Measurements from ENCODE around the gene AADACL4. TPM values are rescaled to one million over a fixed set of nuclear protein-coding genes. Genes with fewer than 3 reads are reported as not detected.
A peak's percentile ranks its signal among the peaks of the same experiment; 100 is the strongest.

Gene AADACL4
- total RNA-seq: not detected

DNA sequence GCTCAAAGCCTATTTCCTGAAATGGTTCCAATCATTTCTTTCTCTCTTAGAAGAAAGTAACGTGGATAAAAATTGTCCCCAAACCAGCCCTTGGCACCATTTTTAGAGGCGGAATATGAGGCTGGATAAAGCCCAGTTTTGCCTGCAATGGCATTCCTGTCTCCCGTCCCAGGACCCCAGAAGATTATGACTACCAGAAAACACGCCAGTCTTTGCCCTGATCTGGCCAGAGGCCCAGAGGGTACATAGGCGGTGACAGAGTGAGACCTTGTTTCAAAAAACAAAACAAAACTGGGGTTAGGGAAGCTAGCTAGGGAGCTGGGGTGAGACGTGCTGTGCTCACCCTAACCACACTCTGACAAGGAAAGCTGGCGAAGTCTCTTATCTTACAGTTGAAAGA lies at the start of gene AADACL4:
Gene AADACL4, plus strand, starts transcription at position 301 of the 400 bp plus-strand sequence. CDS start 462 bp downstream, outside the sequence.
- Mint-ChIP-seq H3K4me3 (no peak within 1 kb of the TSS), H3K9me3 (peaks cover 23% of the 10 kb centered on the region), H3K36me3 (no peaks in the 10 kb centered on the region), H3K27ac (no peak within 1 kb of the TSS), H3K4me1 (no peaks in the 10 kb centered on the region), H3K27me3 (peaks cover 19% of the 10 kb centered on the region)
- POLR2A ChIA-PET: no interaction called here
- ATAC-seq (ENCODE audit: low read depth): no peak
- no peak for DNase-seq

DNA sequence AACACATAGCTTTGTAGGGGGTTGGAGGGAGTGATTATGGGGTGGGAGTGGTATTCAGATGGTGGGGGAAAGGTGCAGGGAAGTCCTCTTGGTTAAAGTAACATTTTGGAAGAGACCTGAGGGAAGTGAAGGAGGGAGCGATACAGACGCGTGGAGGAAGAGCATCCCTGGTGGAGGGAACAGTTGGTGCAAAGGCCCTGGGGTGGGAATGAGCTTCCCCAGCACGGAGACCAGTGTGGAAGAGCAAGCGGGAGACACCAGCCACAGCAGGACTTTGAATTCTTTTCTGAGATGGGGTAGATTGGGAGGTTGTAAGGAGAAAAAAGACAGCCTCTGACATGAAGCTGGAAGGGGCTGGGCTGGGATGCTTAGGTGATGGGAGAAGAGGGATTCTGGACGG lies 49.4 kb upstream of the AADACL4 start:
- Mint-ChIP-seq H3K27me3 (no peaks in the 10 kb centered on the region), H3K27ac (peak overlapping the region; percentile 89), H3K4me3 (peak overlapping the region; percentile 81), H3K4me1 (peaks cover 41% of the 10 kb centered on the region), H3K36me3 (peaks cover 32% of the 10 kb centered on the region), H3K9me3 (no peaks in the 10 kb centered on the region)
- DNase-seq: no peak
- no peak for ATAC-seq (ENCODE audit: low read depth)
- POLR2A ChIA-PET: interaction anchor here (0.8 to 1.5 kb wide), 3 partner anchors 20 to 84 kb away, joined by 3 to 9 read pairs (median 3); no protein-coding TSS in a partner anchor

GRCh38 chr1:12594966-12595756 lies 48.7 kb upstream of the AADACL4 start:
- ATAC-seq (ENCODE audit: low read depth) (peak; percentile 71), DNase-seq (peak; percentile 53)
- POLR2A ChIA-PET: interaction anchor here (0.8 to 1.7 kb wide), 5 partner anchors 9 to 85 kb away, joined by 3 to 9 read pairs (median 5); no protein-coding TSS in a partner anchor
- Mint-ChIP-seq H3K27me3 (no peaks in the 10 kb centered on the region), H3K36me3 (peaks cover 29% of the 10 kb centered on the region), H3K4me1 (peaks cover 47% of the 10 kb centered on the region), H3K27ac (peak overlapping the region; percentile 89), H3K9me3 (no peaks in the 10 kb centered on the region), H3K4me3 (peak overlapping the region; percentile 81)

GRCh38 chr1:12595757-12596006 lies 48.2 kb upstream of the AADACL4 start:
- Mint-ChIP-seq H3K9me3 (no peaks in the 10 kb centered on the region), H3K27me3 (no peaks in the 10 kb centered on the region), H3K4me3 (peak overlapping the region; percentile 62), H3K27ac (peak overlapping the region; percentile 12), H3K36me3 (peaks cover 27% of the 10 kb centered on the region), H3K4me1 (peaks cover 52% of the 10 kb centered on the region)
- POLR2A ChIA-PET: interaction anchor here (1.1 to 1.7 kb wide), 4 partner anchors 9 to 85 kb away, joined by 5 to 9 read pairs (median 6); no protein-coding TSS in a partner anchor
- no peak for DNase-seq
- peak; percentile 6 for ATAC-seq (ENCODE audit: low read depth)

DNA sequence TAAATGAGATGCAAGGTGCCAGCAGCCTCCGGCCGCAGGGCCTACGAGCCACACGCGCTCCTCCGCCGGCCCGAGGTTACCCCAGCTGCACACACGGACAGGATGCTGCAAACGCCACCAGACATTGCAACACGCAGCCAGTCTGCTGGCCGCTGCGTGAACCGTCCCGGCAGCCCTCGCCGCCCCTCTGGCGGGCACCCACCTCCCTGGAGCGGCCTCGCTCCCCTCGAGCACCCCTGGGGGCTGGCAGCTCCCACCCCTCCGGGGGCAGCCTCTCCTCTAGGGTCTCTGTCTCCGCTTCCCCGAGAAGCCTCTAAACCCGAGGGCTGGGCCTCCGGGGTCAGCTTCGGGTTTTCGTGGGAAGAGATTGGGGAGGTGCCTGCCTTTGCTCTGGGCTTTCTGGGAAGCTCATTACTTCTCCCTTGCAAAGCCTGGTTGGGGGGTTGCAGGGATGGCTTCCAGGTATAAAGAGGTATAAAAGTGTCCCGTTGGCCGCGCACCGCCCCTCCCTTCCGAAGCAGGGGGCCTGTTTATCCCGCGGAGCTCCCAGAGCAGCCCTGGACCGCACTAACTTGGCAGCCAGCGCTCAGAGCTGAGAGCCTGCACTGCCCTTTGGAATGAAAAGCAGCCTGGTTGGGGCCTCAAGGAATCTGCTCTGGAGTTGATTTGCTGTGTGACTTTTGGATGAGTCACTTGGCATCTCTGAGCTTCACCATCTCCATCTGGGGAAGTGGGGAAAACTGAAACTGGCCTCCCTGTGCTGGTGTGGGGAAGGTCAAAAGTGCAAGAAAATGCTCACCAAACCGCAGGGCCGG lies 47.7 kb upstream of the AADACL4 start:
- Mint-ChIP-seq H3K27me3 (no peaks in the 10 kb centered on the region), H3K9me3 (no peaks in the 10 kb centered on the region), H3K4me1 (peaks cover 54% of the 10 kb centered on the region), H3K4me3 (peak overlapping the region; percentile 40), H3K27ac (no peak overlapping the region), H3K36me3 (peaks cover 23% of the 10 kb centered on the region)
- DNase-seq: peak; percentile 48
- POLR2A ChIA-PET: interaction anchor here (0.8 to 1.7 kb wide), 6 partner anchors 8 to 121 kb away, joined by 4 to 9 read pairs (median 6); partner anchors contain the start of gene DHRS3
- peak; percentile 37 for ATAC-seq (ENCODE audit: low read depth)

DNA sequence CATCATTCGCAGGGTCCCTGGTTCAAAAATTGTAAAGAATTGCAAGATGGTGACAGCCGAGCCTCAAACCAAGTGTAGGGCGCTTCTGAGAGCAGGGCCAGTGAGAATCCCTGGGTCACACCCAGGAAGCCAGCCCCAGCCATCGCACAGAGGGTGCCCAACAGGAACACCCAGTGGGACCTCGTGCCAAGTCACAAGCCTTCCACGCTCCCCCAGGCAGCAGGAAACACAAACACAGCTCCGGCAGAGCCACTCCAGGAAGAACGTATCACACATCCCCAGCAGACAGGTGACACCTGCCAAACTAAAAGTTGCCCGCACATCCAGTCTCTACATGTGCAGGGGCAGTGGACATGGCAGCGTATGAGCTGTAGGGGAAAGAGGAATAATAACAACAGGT lies 46.1 kb upstream of the AADACL4 start:
- ATAC-seq (ENCODE audit: low read depth) (no peak), DNase-seq (no peak)
- H3K36me3 Mint-ChIP-seq: peaks cover 17% of the 10 kb centered on the region
- POLR2A ChIA-PET: interaction anchor here (1.6 kb wide), 1 partner anchor 18 kb away, joined by 7 read pairs; no protein-coding TSS in a partner anchor
- no peak overlapping the region for H3K4me3 Mint-ChIP-seq
- H3K27me3 Mint-ChIP-seq: no peaks in the 10 kb centered on the region
- H3K27ac Mint-ChIP-seq: peak overlapping the region; percentile 59
- H3K9me3 Mint-ChIP-seq: no peaks in the 10 kb centered on the region
- H3K4me1 Mint-ChIP-seq: peaks cover 60% of the 10 kb centered on the region

DNA sequence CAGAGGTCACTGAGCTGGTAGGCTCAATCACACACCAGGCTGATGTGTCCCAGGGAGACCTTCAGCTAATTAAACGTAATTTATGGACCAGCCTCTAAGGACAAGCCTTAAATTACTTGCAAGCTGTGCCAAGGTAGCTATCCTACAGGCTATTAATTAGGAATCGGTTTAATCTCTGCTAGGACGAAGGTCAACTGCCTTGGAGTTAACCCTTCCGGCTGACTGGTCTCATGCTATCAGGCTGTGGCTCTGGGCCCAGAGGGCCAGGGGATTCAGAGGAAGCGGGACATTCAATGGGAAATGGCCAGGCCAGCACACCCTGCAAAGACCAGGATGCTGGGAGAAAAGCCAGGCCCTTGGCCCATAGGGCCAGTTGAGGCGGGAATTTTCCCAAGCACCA lies 44.9 kb upstream of the AADACL4 start:
- Mint-ChIP-seq H3K27ac (no peak overlapping the region), H3K4me3 (no peak overlapping the region), H3K36me3 (peaks cover 13% of the 10 kb centered on the region), H3K9me3 (no peaks in the 10 kb centered on the region), H3K27me3 (no peaks in the 10 kb centered on the region), H3K4me1 (peaks cover 64% of the 10 kb centered on the region)
- POLR2A ChIA-PET: interaction anchor here (1.6 kb wide), 1 partner anchor 16 kb away, joined by 7 read pairs; no protein-coding TSS in a partner anchor
- no peak for ATAC-seq (ENCODE audit: low read depth)
- DNase-seq: no peak

- DNase-seq (no peak), ATAC-seq (ENCODE audit: low read depth) (no peak)
- Mint-ChIP-seq H3K27me3 (no peaks in the 10 kb centered on the region), H3K36me3 (peaks cover 14% of the 10 kb centered on the region), H3K9me3 (no peaks in the 10 kb centered on the region), H3K4me3 (no peak overlapping the region), H3K4me1 (peaks cover 64% of the 10 kb centered on the region), H3K27ac (peak overlapping the region; percentile 8)
- POLR2A ChIA-PET: no interaction called here
Measured at GRCh38 chr1:12599657-12600056, 44.2 kb upstream of the AADACL4 start.

GRCh38 chr1:12600335-12600734 lies 43.5 kb upstream of the AADACL4 start:
- Mint-ChIP-seq H3K27ac (no peak overlapping the region), H3K4me1 (peaks cover 66% of the 10 kb centered on the region), H3K4me3 (no peak overlapping the region), H3K9me3 (no peaks in the 10 kb centered on the region), H3K27me3 (no peaks in the 10 kb centered on the region), H3K36me3 (peaks cover 15% of the 10 kb centered on the region)
- ATAC-seq (ENCODE audit: low read depth): no peak
- POLR2A ChIA-PET: interaction anchor here (0.6 to 7.3 kb wide), 2 partner anchors 17 to 98 kb away, joined by 3 to 98 read pairs; partner anchors contain the start of gene DHRS3
- no peak for DNase-seq

GRCh38 chr1:12600880-12601633 lies 42.8 kb upstream of the AADACL4 start:
- peak; percentile 29 for ATAC-seq (ENCODE audit: low read depth)
- H3K36me3 Mint-ChIP-seq: peaks cover 20% of the 10 kb centered on the region
- peak; percentile 67 for DNase-seq
- no peaks in the 10 kb centered on the region for H3K27me3 Mint-ChIP-seq
- POLR2A ChIA-PET: interaction anchor here (1.3 to 7.3 kb wide), 2 partner anchors 11 to 16 kb away, joined by 3 to 98 read pairs; partner anchors contain the start of gene DHRS3
- peak overlapping the region; percentile 30 for H3K27ac Mint-ChIP-seq
- no peak overlapping the region for H3K4me3 Mint-ChIP-seq
- H3K4me1 Mint-ChIP-seq: peaks cover 72% of the 10 kb centered on the region
- no peaks in the 10 kb centered on the region for H3K9me3 Mint-ChIP-seq

DNA sequence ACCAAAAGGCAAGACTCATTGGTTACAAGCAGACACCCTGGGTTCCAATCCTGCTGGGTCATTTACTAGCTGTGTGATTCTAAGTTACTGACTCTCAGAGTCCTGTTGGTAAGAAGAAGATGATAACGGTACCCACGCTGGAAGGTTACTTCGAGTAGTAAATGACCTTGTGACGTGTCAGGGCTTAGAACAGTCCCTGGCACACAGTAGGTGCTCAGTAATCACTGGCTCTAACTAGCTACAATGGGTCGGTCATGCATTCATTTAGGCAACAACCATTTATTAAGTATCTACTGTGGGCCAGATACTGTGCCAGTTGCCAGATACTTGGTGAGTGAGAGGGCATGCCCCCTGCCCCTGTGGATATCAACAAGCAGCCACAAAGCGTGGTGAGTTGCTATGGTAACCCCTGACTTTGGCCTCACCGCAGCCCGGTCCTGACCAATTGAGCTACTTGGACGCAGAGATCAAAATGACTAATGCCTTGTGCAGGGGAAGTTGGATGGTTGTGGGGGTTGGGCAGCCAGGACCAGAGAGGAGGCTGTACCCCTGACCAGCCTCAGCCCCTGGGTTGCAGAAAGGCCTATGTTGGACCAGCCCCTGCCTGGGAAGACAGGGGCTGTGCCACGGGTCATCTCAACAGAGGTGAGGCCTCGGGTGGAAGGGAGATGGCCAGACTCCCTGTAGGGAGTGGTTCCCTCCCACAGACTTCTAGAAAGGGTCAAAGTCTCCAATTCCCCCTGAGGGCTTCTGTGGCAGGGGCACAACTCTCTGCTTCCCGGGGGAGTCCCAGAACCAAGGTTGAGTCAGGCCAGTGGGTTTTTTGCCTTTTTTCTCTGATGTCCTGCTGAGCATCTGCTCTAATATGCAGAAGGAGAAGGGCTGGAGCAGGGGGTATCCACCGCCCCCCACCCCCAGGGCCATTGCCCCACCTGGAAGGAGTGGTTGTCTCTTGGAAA lies 41.9 kb upstream of the AADACL4 start:
- ATAC-seq (ENCODE audit: low read depth) (no peak), DNase-seq (no peak)
- POLR2A ChIA-PET: interaction anchor here (1.3 to 7.3 kb wide), 2 partner anchors 11 to 15 kb away, joined by 3 to 98 read pairs; partner anchors contain the start of gene DHRS3
- Mint-ChIP-seq H3K36me3 (peaks cover 28% of the 10 kb centered on the region), H3K27me3 (no peaks in the 10 kb centered on the region), H3K4me1 (peaks cover 72% of the 10 kb centered on the region), H3K4me3 (no peak overlapping the region), H3K9me3 (peaks cover 3% of the 10 kb centered on the region), H3K27ac (peak overlapping the region; percentile 30)

- no peak for DNase-seq
- Mint-ChIP-seq H3K9me3 (peaks cover 6% of the 10 kb centered on the region), H3K36me3 (peaks cover 35% of the 10 kb centered on the region), H3K4me3 (no peak overlapping the region), H3K27ac (peak overlapping the region; percentile 14), H3K4me1 (peaks cover 70% of the 10 kb centered on the region), H3K27me3 (no peaks in the 10 kb centered on the region)
- POLR2A ChIA-PET: interaction anchor here (7.3 kb wide), 1 partner anchor 14 kb away, joined by 98 read pairs; the partner anchor contains the start of gene DHRS3
- ATAC-seq (ENCODE audit: low read depth): no peak
Measured at GRCh38 chr1:12602659-12603024, 41.2 kb upstream of the AADACL4 start.
